GM19239 (cell line): Measurements from ENCODE around the gene UPF2.
A peak's percentile ranks its signal among the peaks of the same experiment; 100 is the strongest.
"Not testable (repeated sequence)": the region's sequence is repeated elsewhere in the genome, so short reads cannot be mapped to it uniquely, and the experiment has no call there.

Experiments
- DNase-seq: peaks from one replicate; pipeline ENCODE4 v3.0.0; 2011; ENCODE audit warnings: low spot score; ENCODE audit not compliant: insufficient read length
- FAIRE-seq: peaks from 2 replicates; lab custom pipeline; 2011; peaks lifted over from hg19 to GRCh38; lab: Jason Lieb, UNC

Gene UPF2, protein sequence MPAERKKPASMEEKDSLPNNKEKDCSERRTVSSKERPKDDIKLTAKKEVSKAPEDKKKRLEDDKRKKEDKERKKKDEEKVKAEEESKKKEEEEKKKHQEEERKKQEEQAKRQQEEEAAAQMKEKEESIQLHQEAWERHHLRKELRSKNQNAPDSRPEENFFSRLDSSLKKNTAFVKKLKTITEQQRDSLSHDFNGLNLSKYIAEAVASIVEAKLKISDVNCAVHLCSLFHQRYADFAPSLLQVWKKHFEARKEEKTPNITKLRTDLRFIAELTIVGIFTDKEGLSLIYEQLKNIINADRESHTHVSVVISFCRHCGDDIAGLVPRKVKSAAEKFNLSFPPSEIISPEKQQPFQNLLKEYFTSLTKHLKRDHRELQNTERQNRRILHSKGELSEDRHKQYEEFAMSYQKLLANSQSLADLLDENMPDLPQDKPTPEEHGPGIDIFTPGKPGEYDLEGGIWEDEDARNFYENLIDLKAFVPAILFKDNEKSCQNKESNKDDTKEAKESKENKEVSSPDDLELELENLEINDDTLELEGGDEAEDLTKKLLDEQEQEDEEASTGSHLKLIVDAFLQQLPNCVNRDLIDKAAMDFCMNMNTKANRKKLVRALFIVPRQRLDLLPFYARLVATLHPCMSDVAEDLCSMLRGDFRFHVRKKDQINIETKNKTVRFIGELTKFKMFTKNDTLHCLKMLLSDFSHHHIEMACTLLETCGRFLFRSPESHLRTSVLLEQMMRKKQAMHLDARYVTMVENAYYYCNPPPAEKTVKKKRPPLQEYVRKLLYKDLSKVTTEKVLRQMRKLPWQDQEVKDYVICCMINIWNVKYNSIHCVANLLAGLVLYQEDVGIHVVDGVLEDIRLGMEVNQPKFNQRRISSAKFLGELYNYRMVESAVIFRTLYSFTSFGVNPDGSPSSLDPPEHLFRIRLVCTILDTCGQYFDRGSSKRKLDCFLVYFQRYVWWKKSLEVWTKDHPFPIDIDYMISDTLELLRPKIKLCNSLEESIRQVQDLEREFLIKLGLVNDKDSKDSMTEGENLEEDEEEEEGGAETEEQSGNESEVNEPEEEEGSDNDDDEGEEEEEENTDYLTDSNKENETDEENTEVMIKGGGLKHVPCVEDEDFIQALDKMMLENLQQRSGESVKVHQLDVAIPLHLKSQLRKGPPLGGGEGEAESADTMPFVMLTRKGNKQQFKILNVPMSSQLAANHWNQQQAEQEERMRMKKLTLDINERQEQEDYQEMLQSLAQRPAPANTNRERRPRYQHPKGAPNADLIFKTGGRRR

DNA sequence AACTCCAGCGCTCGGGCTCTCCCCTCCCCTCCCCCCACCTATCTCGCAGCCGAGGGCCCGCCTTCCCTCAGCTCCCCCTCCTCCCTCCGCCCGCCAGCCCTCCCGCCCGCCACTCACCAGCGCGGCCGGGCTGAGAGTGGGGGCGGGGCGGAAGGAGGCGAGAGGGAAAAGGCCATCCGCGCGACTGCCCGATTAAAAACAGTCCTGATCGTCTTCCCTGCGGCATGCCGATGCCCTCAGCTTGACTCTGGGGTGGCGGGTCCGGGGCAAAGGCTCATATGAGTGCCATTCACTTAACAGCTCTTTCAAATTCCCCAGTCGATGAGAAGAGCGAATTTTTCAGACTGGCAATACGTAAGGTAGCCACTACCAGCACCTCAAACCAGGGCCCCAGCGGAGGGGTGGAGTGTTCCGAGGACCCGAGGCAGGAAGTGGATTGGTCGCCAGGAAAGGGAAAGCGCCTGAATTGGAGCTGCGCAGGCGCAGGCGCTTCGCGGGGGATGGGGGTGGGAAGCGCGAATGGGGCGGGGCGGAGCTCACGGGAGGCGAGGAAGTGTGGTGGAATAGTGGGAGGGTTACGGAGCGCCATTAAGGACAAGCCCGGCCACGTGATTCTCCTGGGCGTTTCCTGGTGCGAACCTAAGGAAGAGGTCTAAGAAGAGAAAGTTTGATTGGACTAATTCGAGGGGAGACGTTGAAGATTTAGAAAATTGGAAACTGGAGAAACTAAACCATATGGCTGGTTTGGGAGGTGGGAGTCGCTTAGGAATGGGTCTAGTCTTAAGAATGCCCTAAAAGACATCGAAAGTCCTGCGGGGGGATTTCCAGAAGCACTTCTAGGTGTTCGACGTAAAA lies at the start of gene UPF2:
Gene UPF2 (minus strand): TSS at position 13 of the 855 bp plus-strand sequence. CDS start 7,386 bp downstream, outside the sequence.
- peak; percentile 97 for FAIRE-seq
- peak; percentile 69 for DNase-seq

GRCh38 chr10:12091421-12091820 lies 48.8 kb upstream of the UPF2 start:
- DNase-seq (no peak), FAIRE-seq (no peak)

DNA sequence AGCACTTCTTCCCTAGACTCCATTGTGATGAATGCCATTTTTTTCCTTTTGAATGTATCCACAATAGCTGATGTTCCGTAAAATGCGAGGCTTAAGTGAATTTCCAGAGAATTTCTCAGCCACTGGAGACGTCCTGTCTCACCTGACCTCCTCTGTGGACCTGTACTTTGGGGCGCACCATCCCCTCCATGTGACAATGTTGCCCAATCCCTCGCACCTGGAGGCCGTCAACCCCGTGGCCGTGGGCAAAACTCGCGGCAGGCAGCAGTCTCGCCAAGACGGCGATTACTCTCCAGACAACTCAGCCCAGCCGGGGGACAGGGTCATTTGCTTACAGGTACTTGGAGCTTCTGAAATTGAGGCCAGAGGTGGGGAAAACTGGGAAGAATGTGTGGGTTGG lies 46.3 kb upstream of the UPF2 start:
- DNase-seq (no peak), FAIRE-seq (no peak)

DNA sequence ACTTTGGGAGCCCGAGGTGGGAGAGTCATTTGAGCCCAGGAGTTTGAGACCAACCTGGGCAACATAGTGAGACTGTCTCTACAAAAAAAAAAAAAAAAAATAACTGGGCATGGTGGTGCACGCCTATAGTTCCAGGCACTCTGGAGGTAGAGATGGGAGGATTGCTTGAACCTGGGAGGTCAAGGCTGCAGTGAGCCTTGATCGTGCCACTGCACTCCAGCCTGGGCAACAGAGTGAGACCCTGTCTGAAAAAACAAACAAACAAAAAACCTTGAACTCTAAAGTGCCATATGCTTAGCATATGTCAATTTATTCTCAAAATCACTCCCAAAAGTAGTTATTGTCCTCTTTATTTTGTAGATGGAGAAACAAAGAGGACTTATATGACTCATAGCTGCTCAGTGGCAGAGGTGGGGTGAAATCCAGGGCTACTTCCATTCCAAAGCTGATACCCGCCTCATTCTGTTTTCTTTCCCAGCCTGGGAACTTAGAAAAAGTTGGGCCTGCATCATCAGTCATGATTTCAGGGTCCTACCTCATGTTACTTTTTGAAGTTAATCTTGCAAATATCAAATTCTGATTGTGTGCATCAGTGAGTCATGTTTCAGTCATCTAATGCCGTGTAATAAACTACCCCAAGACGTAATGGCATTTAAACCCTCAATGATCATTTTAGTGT lies 39.4 kb upstream of the UPF2 start:
- FAIRE-seq (no peak), DNase-seq (no peak)

DNA sequence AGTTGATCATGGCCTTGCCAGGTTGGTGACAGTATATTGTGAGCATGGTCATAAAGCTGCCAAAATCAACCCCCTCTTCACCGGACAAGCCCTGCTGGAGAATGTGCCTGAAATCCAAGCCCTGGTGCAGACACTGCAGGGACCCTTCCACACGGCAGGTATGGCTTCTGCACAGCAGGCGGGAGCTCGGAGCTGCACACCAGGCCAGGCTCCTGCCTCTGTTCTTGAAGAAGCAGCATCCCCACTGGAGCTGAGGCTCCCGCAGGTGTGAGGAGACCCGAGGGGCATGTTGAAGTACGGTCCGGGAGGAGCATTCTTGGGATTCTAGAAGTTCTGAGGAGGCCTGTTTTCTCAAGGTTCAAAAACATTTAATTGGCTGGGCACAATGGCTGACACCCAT lies 38.9 kb upstream of the UPF2 start:
- DNase-seq (no peak), FAIRE-seq (no peak)

GRCh38 chr10:12077580-12078180 lies 35.1 kb upstream of the UPF2 start:
- FAIRE-seq (peak; percentile 64), DNase-seq (peak; percentile 22)

- no peak for FAIRE-seq
Observed at GRCh38 chr10:12073526-12073925, 30.9 kb upstream of the UPF2 start.

DNA sequence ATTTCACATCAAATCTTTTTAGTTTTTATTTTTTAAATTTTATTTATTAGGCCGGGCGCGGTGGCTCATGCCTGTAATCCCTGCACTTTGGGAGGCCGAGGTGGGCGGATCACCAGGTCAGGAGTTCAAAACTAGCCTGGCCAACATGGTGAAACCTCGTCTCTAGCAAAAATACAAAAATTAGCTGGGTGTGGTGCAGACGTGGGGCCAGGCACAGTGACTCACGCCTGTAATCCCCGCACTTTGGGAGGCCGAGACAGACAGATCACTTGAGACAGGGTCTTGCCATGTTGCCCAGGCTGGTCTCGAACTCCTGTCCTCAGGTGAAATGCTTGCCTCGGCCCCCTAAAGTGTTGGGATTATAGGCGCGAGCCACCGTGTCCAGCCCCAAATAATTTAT lies 28.8 kb upstream of the UPF2 start:
- not testable (repeated sequence) for FAIRE-seq, DNase-seq

More at GRCh38 chr10:12073526-12073925, 30.9 kb upstream of the UPF2 start:
- no peak for DNase-seq

GRCh38 chr10:12068449-12069269 lies 26.1 kb upstream of the UPF2 start, which contains the start of gene DHTKD1:
Gene DHTKD1 (plus strand): TSS chr10:12068954. CDS start chr10:12069034, 80 bp downstream.
- DNase-seq (peak; percentile 92), FAIRE-seq (peak; percentile 96)

- FAIRE-seq: no peak
- no peak for DNase-seq
Observed at GRCh38 chr10:12067336-12067735, 24.7 kb upstream of the UPF2 start.

GRCh38 chr10:12063483-12063818 lies 20.8 kb upstream of the UPF2 start:
- no peak for FAIRE-seq
- DNase-seq: no peak

DNA sequence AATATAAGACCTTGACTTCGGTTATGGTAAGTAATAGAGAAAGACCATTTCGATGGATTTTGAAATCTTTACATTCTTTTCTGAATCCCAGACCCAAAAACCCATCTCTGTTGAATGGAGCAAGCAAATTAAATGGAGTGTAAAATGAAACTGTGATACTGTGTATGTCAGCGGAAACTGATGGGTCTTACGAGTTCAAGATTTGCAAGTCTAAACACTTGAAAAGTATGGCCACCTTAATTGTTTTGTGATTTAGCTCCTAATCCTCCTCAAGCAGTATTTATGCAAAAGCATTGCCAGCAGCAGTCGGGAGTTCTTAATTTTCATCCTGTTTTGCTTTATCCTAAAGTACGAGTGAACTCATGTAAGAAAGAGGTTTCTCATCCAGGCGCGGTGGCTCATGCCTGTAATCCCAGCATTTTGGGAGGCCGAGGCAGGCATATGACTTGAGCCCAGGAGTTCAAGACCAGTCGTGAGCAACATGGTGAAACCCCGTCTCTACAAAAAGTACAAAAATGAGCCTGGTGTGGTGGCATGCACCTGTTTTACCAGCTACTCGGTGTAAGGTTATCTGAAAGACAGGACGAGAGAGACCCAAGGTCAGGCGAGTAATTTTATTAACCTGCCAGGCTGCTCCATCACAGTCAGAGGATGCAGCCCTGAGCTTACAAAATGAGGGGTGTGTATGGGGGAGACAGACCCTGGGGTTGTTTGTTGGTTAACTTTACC lies 20.3 kb upstream of the UPF2 start:
- DNase-seq: no peak
- no peak for FAIRE-seq

DNA sequence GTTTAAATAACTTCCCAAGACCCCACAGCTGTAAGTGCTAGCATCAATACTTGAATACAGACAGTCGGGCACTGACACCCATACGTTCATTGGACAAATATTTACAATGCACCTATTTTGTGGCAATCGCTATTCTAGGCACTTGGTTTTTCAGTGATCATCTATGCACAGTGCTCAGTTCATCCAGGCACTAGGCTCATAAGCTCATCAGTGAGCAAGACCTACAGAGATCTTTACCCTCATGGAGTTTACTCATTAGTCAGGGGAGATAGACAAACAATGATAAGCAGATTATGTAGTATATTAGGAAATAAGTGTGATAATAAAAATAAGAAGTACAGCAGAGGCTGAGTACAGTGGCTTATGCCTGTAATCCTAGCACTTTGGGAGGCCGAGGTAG lies 18.5 kb upstream of the UPF2 start:
- no peak for DNase-seq
- FAIRE-seq: no peak

DNA sequence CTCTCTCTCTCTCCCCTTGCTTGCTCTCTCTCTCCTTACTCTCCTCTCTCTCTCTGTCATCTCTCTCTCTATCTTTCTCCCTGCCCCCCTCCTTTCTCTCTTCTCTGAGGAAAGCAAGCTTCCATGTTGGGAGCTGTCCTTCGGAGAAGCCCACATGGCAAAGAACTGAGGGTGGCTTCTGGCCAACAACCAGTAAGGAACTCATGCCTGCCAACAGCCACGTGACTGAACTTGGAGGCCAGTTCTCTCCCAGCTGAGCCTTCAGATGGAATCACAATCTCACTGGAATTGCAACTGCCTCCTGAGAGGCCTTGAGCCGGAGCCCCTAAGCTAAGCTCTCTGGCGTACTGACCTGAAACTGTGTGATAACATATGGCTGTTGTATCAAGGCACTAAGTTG lies 14.1 kb upstream of the UPF2 start:
- DNase-seq (no peak), FAIRE-seq (no peak)

DNA sequence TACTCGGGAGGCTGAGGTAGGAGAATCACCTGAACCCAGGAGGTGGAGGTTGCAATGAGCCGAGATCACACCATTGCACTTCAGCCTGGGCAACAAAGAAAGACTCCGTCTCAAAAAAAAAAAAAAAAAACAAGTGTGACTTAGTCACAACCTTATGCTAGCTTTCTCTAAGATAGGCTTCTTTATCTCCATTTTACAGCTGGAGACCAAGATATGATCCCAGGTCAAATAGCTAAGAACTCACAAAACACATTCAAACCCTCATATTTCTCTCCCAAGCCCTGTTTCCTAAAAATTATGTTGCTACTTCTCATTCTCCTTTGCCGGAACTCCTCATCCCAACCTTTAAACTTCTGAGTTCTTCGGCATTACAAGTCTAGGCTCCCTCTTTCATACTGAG lies 13.1 kb upstream of the UPF2 start:
- FAIRE-seq: no peak
- no peak for DNase-seq

GRCh38 chr10:12051241-12051640 lies 8.6 kb upstream of the UPF2 start:
- peak; percentile 93 for FAIRE-seq
- no peak for DNase-seq

- FAIRE-seq (peak; percentile 56), DNase-seq (no peak)
Observed at GRCh38 chr10:12050528-12050927, 7.9 kb upstream of the UPF2 start.
